ENCODE measurements around the gene HRH1. TPM values are rescaled to one million over a fixed set of nuclear protein-coding genes. Genes with fewer than 3 reads are reported as not detected.

Gene HRH1
- total RNA-seq, 4 donors from 2014 or later: 4.1 to 8.8 (median 4.4) TPM

- Histone ChIP-seq H3K27ac (no peak overlapping the region), H3K4me1 (peaks cover 7 to 41% (median 20%) of the 10 kb centered on the region in 3 donors), H3K4me3 (no peak overlapping the region), H3K9me3 (no peaks in the 10 kb centered on the region), H3K36me3 (no peaks in the 10 kb centered on the region), H3K27me3 (no peaks in the 10 kb centered on the region)
- WGBS, 2 donors: 88 to 96% methylated on average over 2 to 5 of the region's 5 CpGs
- DNase-seq: no peak
- TF ChIP-seq, protein P1, sequence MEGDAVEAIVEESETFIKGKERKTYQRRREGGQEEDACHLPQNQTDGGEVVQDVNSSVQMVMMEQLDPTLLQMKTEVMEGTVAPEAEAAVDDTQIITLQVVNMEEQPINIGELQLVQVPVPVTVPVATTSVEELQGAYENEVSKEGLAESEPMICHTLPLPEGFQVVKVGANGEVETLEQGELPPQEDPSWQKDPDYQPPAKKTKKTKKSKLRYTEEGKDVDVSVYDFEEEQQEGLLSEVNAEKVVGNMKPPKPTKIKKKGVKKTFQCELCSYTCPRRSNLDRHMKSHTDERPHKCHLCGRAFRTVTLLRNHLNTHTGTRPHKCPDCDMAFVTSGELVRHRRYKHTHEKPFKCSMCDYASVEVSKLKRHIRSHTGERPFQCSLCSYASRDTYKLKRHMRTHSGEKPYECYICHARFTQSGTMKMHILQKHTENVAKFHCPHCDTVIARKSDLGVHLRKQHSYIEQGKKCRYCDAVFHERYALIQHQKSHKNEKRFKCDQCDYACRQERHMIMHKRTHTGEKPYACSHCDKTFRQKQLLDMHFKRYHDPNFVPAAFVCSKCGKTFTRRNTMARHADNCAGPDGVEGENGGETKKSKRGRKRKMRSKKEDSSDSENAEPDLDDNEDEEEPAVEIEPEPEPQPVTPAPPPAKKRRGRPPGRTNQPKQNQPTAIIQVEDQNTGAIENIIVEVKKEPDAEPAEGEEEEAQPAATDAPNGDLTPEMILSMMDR (IDR thresholded peaks at IDR 0.05): no peak
- TF ChIP-seq POLR2A (IDR thresholded peaks at IDR 0.05): no peak
- intact Hi-C loops (cut with DNase I): no loop called here
Measured at GRCh38 chr3:11143476-11143875, 10.8 kb upstream of the HRH1 start.

GRCh38 chr3:11144996-11145395 is 9.3 kb upstream of the HRH1 start:
- Histone ChIP-seq H3K4me1 (peaks cover 7 to 29% (median 15%) of the 10 kb centered on the region in 3 donors), H3K9me3 (no peaks in the 10 kb centered on the region), H3K36me3 (no peaks in the 10 kb centered on the region), H3K27ac (no peak overlapping the region), H3K4me3 (no peak overlapping the region), H3K27me3 (no peaks in the 10 kb centered on the region)
- 89 to 94% methylated on average over 5 of the region's 5 CpGs for WGBS, 2 donors
- intact Hi-C loops (cut with DNase I): no loop called here
- no peak for DNase-seq
- TF ChIP-seq, protein P1 (IDR thresholded peaks at IDR 0.05): no peak
- TF ChIP-seq POLR2A (IDR thresholded peaks at IDR 0.05): no peak

- Histone ChIP-seq H3K36me3 (no peaks in the 10 kb centered on the region), H3K4me3 (no peak overlapping the region), H3K4me1 (peaks cover 2 to 20% (median 8%) of the 10 kb centered on the region in 3 donors), H3K9me3 (no peaks in the 10 kb centered on the region), H3K27me3 (no peaks in the 10 kb centered on the region), H3K27ac (no peak overlapping the region)
- intact Hi-C loops (cut with DNase I): no loop called here
- no peak for TF ChIP-seq POLR2A (IDR thresholded peaks at IDR 0.05)
- TF ChIP-seq, protein P1 (IDR thresholded peaks at IDR 0.05): no peak
- DNase-seq: no peak
- WGBS, 2 donors: 16 to 17% methylated on average over 3 of the region's 3 CpGs
Measured at GRCh38 chr3:11145888-11146287, 8.4 kb upstream of the HRH1 start.

- 65 to 77% methylated on average over 6 of the region's 6 CpGs for WGBS, 2 donors
- H3K36me3 ChIP-seq: no peaks in the 10 kb centered on the region
- intact Hi-C loops (cut with DNase I): no loop called here
Measured at GRCh38 chr3:11146773-11147660, 7.3 kb upstream of the HRH1 start.

DNA sequence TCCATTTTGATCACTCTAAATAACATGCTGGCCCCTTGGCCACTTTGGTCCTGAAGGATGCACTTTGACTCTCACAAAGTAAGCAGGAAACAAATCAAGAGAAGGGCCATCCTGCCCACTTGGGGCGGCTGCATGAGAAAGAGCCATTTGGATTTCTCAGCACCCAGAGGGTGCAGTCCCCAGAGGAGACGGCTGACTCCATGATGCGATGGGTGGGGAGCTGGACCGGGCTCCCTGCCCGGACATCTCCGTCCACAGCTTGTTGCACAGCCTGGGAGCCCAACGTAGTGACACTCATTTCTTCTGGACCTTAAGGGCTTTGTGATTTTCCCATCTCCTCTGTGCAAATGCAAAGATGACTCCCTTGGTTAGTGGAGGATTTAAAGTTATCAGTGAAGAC is 4.0 kb upstream of the HRH1 start:
- peaks cover 4 to 33% (median 9%) of the 10 kb centered on the region in 3 donors for H3K4me1 ChIP-seq
- no peak overlapping the region for H3K27ac ChIP-seq
- H3K4me3 ChIP-seq: no peak overlapping the region
- H3K9me3 ChIP-seq: no peaks in the 10 kb centered on the region
- intact Hi-C loops (cut with DNase I): loop anchor here (10.0 kb wide), 1 partner anchor 185 kb away; no protein-coding TSS in a partner anchor
- DNase-seq: no peak
- 74 to 88% methylated on average over 7 of the region's 7 CpGs for WGBS, 2 donors
- TF ChIP-seq, protein P1 (IDR thresholded peaks at IDR 0.05): no peak
- TF ChIP-seq POLR2A (IDR thresholded peaks at IDR 0.05): no peak
- H3K27me3 ChIP-seq: peaks cover 0 to 26% (median 0%) of the 10 kb centered on the region in 4 donors
- no peaks in the 10 kb centered on the region for H3K36me3 ChIP-seq

More at GRCh38 chr3:11146773-11147660, 7.3 kb upstream of the HRH1 start:
- peaks cover 0 to 18% (median 7%) of the 10 kb centered on the region in 3 donors for H3K4me1 ChIP-seq
- no peak for DNase-seq
- no peaks in the 10 kb centered on the region for H3K27me3 ChIP-seq
- H3K27ac ChIP-seq: no peak overlapping the region
- H3K4me3 ChIP-seq: no peak overlapping the region
- TF ChIP-seq, protein P1 (IDR thresholded peaks at IDR 0.05): no peak
- no peak for TF ChIP-seq POLR2A (IDR thresholded peaks at IDR 0.05)
- no peaks in the 10 kb centered on the region for H3K9me3 ChIP-seq

Data from esophagus squamous epithelium (tissue), 5 donors.